Lower lobe of right lung (tissue), 2 donors: Measurements from ENCODE around the gene ANKRD37. TPM values are rescaled to one million over a fixed set of nuclear protein-coding genes. Genes with fewer than 3 reads are reported as not detected.

Experiments
- ATAC-seq, 2 donors: fragments of 200-7000 bp; cut with Tn5 transposase; one replicate each; pipeline ENCODE4 v1.9.1; 2020 to 2022; ENCODE audit warnings: mild to moderate bottlenecking in 2 of 2, moderate library complexity in 2 of 2
- DNase-seq: peaks from one replicate; pipeline ENCODE4 v3.0.0-alpha.2; 2020
- H3K27ac ChIP-seq: fragments of 200-600 bp; one replicate; pipeline ENCODE4 v1.8.0; 2022
- H3K27me3 ChIP-seq: fragments of 200-600 bp; one replicate; pipeline ENCODE4 v1.8.0; 2022; ENCODE audit warnings: low read depth
- H3K36me3 ChIP-seq: fragments of 200-600 bp; one replicate; pipeline ENCODE4 v1.8.0; 2022; ENCODE audit warnings: mild to moderate bottlenecking
- H3K4me1 ChIP-seq: fragments of 200-600 bp; one replicate; pipeline ENCODE4 v1.8.0; 2022
- H3K4me3 ChIP-seq: fragments of 200-600 bp; one replicate; pipeline ENCODE4 v1.8.0; 2022; ENCODE audit warnings: mild to moderate bottlenecking
- H3K9me3 ChIP-seq: fragments of 200-600 bp; one replicate; pipeline ENCODE4 v1.8.0; 2022
- CTCF ChIP-seq: fragments of 200-600 bp; IDR thresholded peaks from one replicate; pipeline ENCODE4 v1.8.0; 2022; ENCODE audit warnings: antibody characterized with exemption, mild to moderate bottlenecking
- intact Hi-C: fragments of 100-400 bp; cut with DNase I; formaldehyde crosslinking; loops from one replicate; pipeline ENCODE4 v1.11.0; 2022
- total RNA-seq: library from RNA; stranded (reverse); fragmentation: NEBNext Ultra II Directional; extraction: Animal tissue kit (Norgen Biotek cat#: 25700); gene quantifications from one replicate; pipeline ENCODE4 v1.2.1, GENCODE V29; 2021
- donor health status: DM: no; HTN: yes; CAD: no; lungs with severe emphysema.

Gene ANKRD37
- total RNA-seq, 1 donor from 2014 or later: 15.7 TPM

DNA sequence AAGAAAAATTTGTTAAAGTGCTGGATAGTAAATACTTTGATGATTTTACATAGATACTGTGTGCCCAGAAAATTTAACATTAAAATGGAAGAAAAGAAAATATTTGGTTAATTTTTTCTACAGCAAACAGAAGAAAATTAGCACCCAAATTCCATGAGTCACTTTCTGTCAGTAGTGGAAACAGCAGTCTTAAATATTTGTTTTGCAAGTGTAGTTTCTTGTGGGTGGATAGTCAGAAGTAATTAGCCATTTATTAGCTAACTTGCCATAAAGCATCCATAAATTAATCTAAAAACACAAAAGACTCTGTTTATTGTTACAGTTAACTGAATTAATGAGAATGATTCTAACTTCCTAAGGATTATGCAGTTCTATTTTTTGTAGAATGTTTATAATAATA, 38.8 kb downstream of the ANKRD37 start:
- Histone ChIP-seq H3K36me3 (no peaks in the 10 kb centered on the region), H3K27me3 (no peaks in the 10 kb centered on the region), H3K4me3 (no peak overlapping the region), H3K4me1 (no peaks in the 10 kb centered on the region), H3K9me3 (no peaks in the 10 kb centered on the region), H3K27ac (no peak overlapping the region)
- no peak for TF ChIP-seq CTCF
- no peak for ATAC-seq
- intact Hi-C loops: no loop called here
- DNase-seq: no peak

- Histone ChIP-seq H3K4me1 (no peaks in the 10 kb centered on the region), H3K9me3 (no peaks in the 10 kb centered on the region), H3K36me3 (no peaks in the 10 kb centered on the region), H3K27me3 (no peaks in the 10 kb centered on the region), H3K4me3 (no peak overlapping the region), H3K27ac (no peak overlapping the region)
- ATAC-seq (no peak), DNase-seq (no peak)
- TF ChIP-seq CTCF: no peak
- intact Hi-C loops: no loop called here
Observed at GRCh38 chr4:185437809-185438208, 41.2 kb downstream of the ANKRD37 start.

DNA sequence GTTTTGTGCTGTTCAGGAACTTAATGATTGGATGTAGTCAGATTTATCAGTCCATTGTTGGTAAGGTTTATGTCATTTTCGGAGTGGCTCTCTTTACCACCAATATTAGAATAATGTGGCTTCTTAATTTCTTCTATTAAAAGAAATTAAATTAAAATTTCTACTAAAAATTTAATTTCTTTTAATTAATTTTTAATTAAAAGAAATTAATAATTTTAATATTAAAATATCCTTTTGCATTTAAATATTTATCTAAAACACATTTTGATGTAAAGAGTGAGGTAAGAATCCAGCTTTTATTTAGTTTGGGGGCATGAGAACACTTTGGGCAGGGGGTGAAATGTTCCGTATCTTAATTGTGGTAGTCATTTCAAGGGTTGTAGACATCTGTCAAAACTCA, 44.8 kb downstream of the ANKRD37 start:
- Histone ChIP-seq H3K4me3 (no peak overlapping the region), H3K27ac (no peak overlapping the region), H3K4me1 (no peaks in the 10 kb centered on the region), H3K9me3 (no peaks in the 10 kb centered on the region), H3K27me3 (no peaks in the 10 kb centered on the region), H3K36me3 (no peaks in the 10 kb centered on the region)
- intact Hi-C loops: no loop called here
- no peak for TF ChIP-seq CTCF
- DNase-seq (no peak), ATAC-seq (no peak)

DNA sequence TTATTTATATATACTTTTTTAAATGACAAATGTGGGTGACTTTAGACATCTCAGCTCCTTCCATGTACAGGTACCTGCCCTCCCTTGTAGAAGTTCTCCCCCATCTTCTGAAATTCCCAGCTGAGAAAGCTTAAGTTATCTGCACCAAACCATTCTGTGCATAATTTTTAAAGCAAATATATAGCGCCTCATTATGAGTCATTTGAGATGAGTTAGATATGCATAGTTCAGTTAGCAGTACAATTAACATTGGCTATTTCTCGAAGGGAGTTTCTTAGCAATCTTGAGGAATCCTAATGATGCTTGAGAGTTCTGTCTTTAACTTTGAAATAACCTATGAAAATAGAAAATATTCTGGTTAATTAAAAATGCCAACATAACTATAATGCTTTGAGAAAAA, 48.6 kb downstream of the ANKRD37 start:
- no peak overlapping the region for H3K4me3 ChIP-seq
- no peak overlapping the region for H3K27ac ChIP-seq
- no peak for DNase-seq
- H3K9me3 ChIP-seq: no peaks in the 10 kb centered on the region
- H3K27me3 ChIP-seq: no peaks in the 10 kb centered on the region
- no peaks in the 10 kb centered on the region for H3K36me3 ChIP-seq
- no peak for ATAC-seq
- no peaks in the 10 kb centered on the region for H3K4me1 ChIP-seq
- no peak for TF ChIP-seq CTCF
- intact Hi-C loops: no loop called here

Other genes with a start within 250 kb of the ANKRD37 start
- gene CFAP97, start 192.8 kb upstream of the ANKRD37 start, total RNA-seq: 29.4 TPM
- 74.7 TPM for gene SNX25, start 187.2 kb upstream of the ANKRD37 start, total RNA-seq
- gene LRP2BP, start 917 bp upstream of the ANKRD37 start, total RNA-seq: 1.5 TPM
- 30.0 TPM for gene UFSP2, start 29.1 kb downstream of the ANKRD37 start, total RNA-seq
- gene CCDC110, start 74.9 kb downstream of the ANKRD37 start, total RNA-seq: 0.44 TPM
- 18.4 TPM for gene PDLIM3, start 138.7 kb downstream of the ANKRD37 start, total RNA-seq